Loucy (cell line): ENCODE data around the gene MISP.

Source experiments
- H2AFZ ChIP-seq: fragments of 200-600 bp; sonication (generic); 2 replicates; pipeline ENCODE4 v1.6.0; 2016; ENCODE audit warnings: antibody characterized with exemption, mild to moderate bottlenecking, low read length, moderate library complexity
- H3F3A ChIP-seq: fragments of 200-600 bp; 2 replicates; pipeline ENCODE4 v1.6.0; 2016; ENCODE audit warnings: antibody characterized with exemption, low read depth, mild to moderate bottlenecking
- H3K27me3 ChIP-seq: fragments of 200-600 bp; sonication (generic); 2 replicates; pipeline ENCODE4 v1.6.1; 2014; ENCODE audit warnings: low read length, mild to moderate bottlenecking; ENCODE audit not compliant: insufficient read depth, poor library complexity, severe bottlenecking
- H3K36me3 ChIP-seq: fragments of 200-600 bp; sonication (generic); 2 replicates; pipeline ENCODE4 v1.6.1; 2016; ENCODE audit warnings: low read length; ENCODE audit not compliant: insufficient read depth
- H3K4me1 ChIP-seq: fragments of 200-600 bp; sonication (generic); 2 replicates; pipeline ENCODE4 v1.5.1; 2014; ENCODE audit warnings: low read length, mild to moderate bottlenecking; ENCODE audit not compliant: insufficient read depth, poor library complexity, severe bottlenecking
- H3K4me2 ChIP-seq: fragments of 200-600 bp; sonication (generic); 2 replicates; pipeline ENCODE4 v1.6.0; 2014; ENCODE audit warnings: antibody characterized with exemption, low read length, low read depth, mild to moderate bottlenecking; ENCODE audit not compliant: poor library complexity, severe bottlenecking
- H3K4me3 ChIP-seq: fragments of 200-600 bp; sonication (generic); 2 replicates; pipeline ENCODE4 v1.5.1; 2014; ENCODE audit warnings: low read length, mild to moderate bottlenecking, mixed read lengths; ENCODE audit not compliant: poor library complexity, severe bottlenecking
- H3K79me2 ChIP-seq: fragments of 200-600 bp; sonication (generic); 2 replicates; pipeline ENCODE4 v1.6.1; 2014; ENCODE audit warnings: low read length; ENCODE audit not compliant: insufficient read depth
- H3K9ac ChIP-seq: fragments of 200-600 bp; sonication (generic); 2 replicates; pipeline ENCODE4 v1.6.0; 2014; ENCODE audit warnings: mild to moderate bottlenecking, low read depth, low read length, moderate library complexity; ENCODE audit not compliant: poor library complexity, severe bottlenecking
- H3K9me2 ChIP-seq: fragments of 200-600 bp; sonication (generic); replicated peaks from 2 replicates; pipeline ENCODE4 v1.6.1; 2016; ENCODE audit warnings: low read depth, low read length, mixed read lengths
- H3K9me3 ChIP-seq: fragments of 200-600 bp; sonication (generic); 2 replicates; pipeline ENCODE4 v1.6.1; 2014; ENCODE audit warnings: mild to moderate bottlenecking, antibody characterized with exemption, low read length, low read depth; ENCODE audit not compliant: insufficient read depth
- H4K20me1 ChIP-seq: fragments of 200-600 bp; sonication (generic); 2 replicates; pipeline ENCODE4 v1.6.0; 2014; ENCODE audit warnings: antibody characterized with exemption, low read length, mild to moderate bottlenecking; ENCODE audit not compliant: insufficient read depth, poor library complexity, severe bottlenecking
- CTCF ChIP-seq: fragments of 200-600 bp; sonication (generic); conservative IDR thresholded peaks from 2 replicates; pipeline ENCODE4 v1.5.1; 2014; ENCODE audit warnings: mild to moderate bottlenecking, antibody characterized with exemption, low read length
- EZH2phosphoT487 ChIP-seq: fragments of 200-600 bp; IDR thresholded peaks from 2 replicates; pipeline ENCODE4 v1.6.1; 2018; ENCODE audit warnings: antibody characterized with exemption, mild to moderate bottlenecking, moderate library complexity, borderline replicate concordance

MISP gene

GRCh38 chr19:722553-723101 lies 28.3 kb upstream of the MISP start:
- Histone ChIP-seq H3K4me3 (no peak overlapping the region), H3K36me3 (no peaks in the 10 kb centered on the region), H3K4me2 (no peak overlapping the region), H3K79me2 (no peaks in the 10 kb centered on the region), H4K20me1 (no peaks in the 10 kb centered on the region), H2AFZ (no peak overlapping the region), H3K27me3 (no peaks in the 10 kb centered on the region), H3K4me1 (no peaks in the 10 kb centered on the region), H3K9me3 (no peaks in the 10 kb centered on the region), H3K9ac (no peak overlapping the region), H3F3A (no peaks in the 10 kb centered on the region), H3K9me2 (no peaks in the 10 kb centered on the region)
- no peak for TF ChIP-seq EZH2phosphoT487
- TF ChIP-seq CTCF: no peak

- no peaks in the 10 kb centered on the region for H4K20me1 ChIP-seq
- no peaks in the 10 kb centered on the region for H3K4me1 ChIP-seq
- H3F3A ChIP-seq: no peaks in the 10 kb centered on the region
- no peak overlapping the region for H2AFZ ChIP-seq
- H3K79me2 ChIP-seq: no peaks in the 10 kb centered on the region
- H3K4me2 ChIP-seq: no peak overlapping the region
- H3K4me3 ChIP-seq: no peak overlapping the region
- no peaks in the 10 kb centered on the region for H3K27me3 ChIP-seq
- TF ChIP-seq EZH2phosphoT487 (no peak), CTCF (no peak)
- H3K36me3 ChIP-seq: no peaks in the 10 kb centered on the region
- H3K9me3 ChIP-seq: no peaks in the 10 kb centered on the region
- H3K9me2 ChIP-seq: no peaks in the 10 kb centered on the region
- H3K9ac ChIP-seq: no peak overlapping the region
Measured at GRCh38 chr19:723247-723646, 27.7 kb upstream of the MISP start.

- H3K4me3 ChIP-seq: no peak overlapping the region
Measured at GRCh38 chr19:723714-724113, 27.2 kb upstream of the MISP start.

More at GRCh38 chr19:723714-724113, 27.2 kb upstream of the MISP start:
- no peaks in the 10 kb centered on the region for H3K27me3 ChIP-seq
- no peaks in the 10 kb centered on the region for H3K9me2 ChIP-seq
- TF ChIP-seq EZH2phosphoT487 (no peak), CTCF (no peak)
- no peaks in the 10 kb centered on the region for H3K79me2 ChIP-seq
- no peaks in the 10 kb centered on the region for H3K36me3 ChIP-seq
- no peak overlapping the region for H2AFZ ChIP-seq
- H3K9me3 ChIP-seq: no peaks in the 10 kb centered on the region
- no peaks in the 10 kb centered on the region for H4K20me1 ChIP-seq
- H3F3A ChIP-seq: no peaks in the 10 kb centered on the region
- no peak overlapping the region for H3K9ac ChIP-seq
- H3K4me2 ChIP-seq: no peak overlapping the region
- H3K4me1 ChIP-seq: no peaks in the 10 kb centered on the region
